SK-N-SH (cell line): ENCODE measurements around the gene GYPC. TPM values are rescaled to one million over a fixed set of nuclear protein-coding genes. Genes with fewer than 3 reads are reported as not detected.

Source experiments
- CTCF ChIA-PET: fragments of 300-600, 350-600 bp; formaldehyde crosslinking; extraction: SDS; loops from one replicate; lab custom pipeline; 2021; lab: Yijun Ruan, JAX
- POLR2A ChIA-PET: fragments of 350-600 bp; sonication (Branson Sonifier 250); formaldehyde crosslinking; extraction: SDS; loops from one replicate; lab custom pipeline; 2020; ENCODE audit warnings: antibody characterized with exemption, inconsistent platforms; lab: Yijun Ruan, JAX
- DNase-seq: peaks from one replicate; pipeline ENCODE4 v3.0.0; 2012
- H2AFZ ChIP-seq: fragments of 200-600 bp; sonication (generic); 2 replicates; pipeline ENCODE4 v1.8.1; 2016; ENCODE audit warnings: antibody characterized with exemption, mild to moderate bottlenecking, low read depth
- H3F3A ChIP-seq: fragments of 200-600 bp; sonication (generic); replicated peaks from 2 replicates; pipeline ENCODE3; 2016; ENCODE audit warnings: antibody characterized with exemption, mild to moderate bottlenecking; ENCODE audit not compliant: insufficient read depth
- H3K27ac ChIP-seq, 2 experiments: fragments of 200-500 bp in 1 of 2; fragments of 200-600 bp in 1 of 2; sonication (Bioruptor generic) in 1 of 2; sonication (generic), shearing (Covaris generic) in 1 of 2; 2 replicates each; pipeline versions ENCODE4 v1.5.1 to v1.6.1; 2014 to 2016; ENCODE audit warnings: low read depth in 2 of 2, inconsistent platforms in 1 of 2, low read length in 1 of 2, mild to moderate bottlenecking in 1 of 2, mixed read lengths in 1 of 2
- H3K27me3 ChIP-seq: fragments of 200-600 bp; sonication (generic), shearing (Covaris generic); 2 replicates; pipeline ENCODE4 v1.6.1; 2016; ENCODE audit warnings: mixed run types; ENCODE audit not compliant: insufficient read depth
- H3K36me3 ChIP-seq, 2 experiments: fragments of 200-500 bp in 1 of 2; fragments of 200-600 bp in 1 of 2; sonication (Bioruptor generic) in 1 of 2; sonication (generic) in 1 of 2; replicated peaks in 1 of 2; 2 replicates each; pipeline versions ENCODE3 to v1.5.1; 2014 to 2016; ENCODE audit warnings: low read length in 1 of 2, mild to moderate bottlenecking in 1 of 2; ENCODE audit not compliant: insufficient read depth in 2 of 2, control insufficient read depth in 1 of 2
- H3K4me1 ChIP-seq, 2 experiments: fragments of 200-500 bp in 1 of 2; fragments of 200-600 bp in 1 of 2; sonication (Bioruptor generic) in 1 of 2; sonication (generic), shearing (Covaris generic) in 1 of 2; 2 replicates each; pipeline versions ENCODE4 v1.5.1 to v1.6.1; 2014 to 2016; ENCODE audit warnings: low read depth in 1 of 2, low read length in 1 of 2, mixed run types in 1 of 2; ENCODE audit not compliant: insufficient read depth in 2 of 2, control insufficient read depth in 1 of 2
- H3K4me2 ChIP-seq: fragments of 200-600 bp; sonication (generic), shearing (Covaris generic); 2 replicates; pipeline ENCODE4 v1.6.1; 2017; ENCODE audit warnings: mixed run types
- H3K4me3 ChIP-seq, 2 experiments: fragments of 200-500 bp in 1 of 2; fragments of 200-600 bp in 1 of 2; sonication (Bioruptor generic) in 1 of 2; sonication (generic), shearing (Covaris generic) in 1 of 2; 2 replicates each; pipeline versions ENCODE4 v1.5.1 to v1.8.1; 2014 to 2016; ENCODE audit warnings: low read depth in 2 of 2, inconsistent platforms in 1 of 2, low read length in 1 of 2, mild to moderate bottlenecking in 1 of 2, mixed read lengths in 1 of 2, moderate library complexity in 1 of 2
- H3K79me2 ChIP-seq: fragments of 200-600 bp; sonication (generic); 2 replicates; pipeline ENCODE4 v1.8.1; 2017; ENCODE audit warnings: mild to moderate bottlenecking; ENCODE audit not compliant: insufficient read depth
- H3K9ac ChIP-seq: fragments of 200-600 bp; sonication (generic); 2 replicates; pipeline ENCODE4 v1.6.1; 2017; ENCODE audit warnings: mixed run types
- H3K9me2 ChIP-seq: fragments of 200-600 bp; sonication (generic); 2 replicates; pipeline ENCODE4 v1.6.1; 2017; ENCODE audit warnings: mixed run types
- H3K9me3 ChIP-seq: fragments of 200-600 bp; sonication (generic); 2 replicates; pipeline ENCODE4 v1.6.1; 2017; ENCODE audit warnings: mixed run types, mild to moderate bottlenecking, moderate library complexity
- H4K20me1 ChIP-seq: fragments of 200-600 bp; sonication (generic); 2 replicates; pipeline ENCODE4 v1.6.1; 2017; ENCODE audit warnings: mild to moderate bottlenecking, mixed run types; ENCODE audit not compliant: insufficient read depth
- CTCF ChIP-seq: fragments of 200-600 bp; sonication (generic); IDR thresholded peaks from 2 replicates; pipeline ENCODE4 v1.6.1; 2017; ENCODE audit warnings: antibody characterized with exemption, mild to moderate bottlenecking, moderate library complexity
- EZH2phosphoT487 ChIP-seq: fragments of 200-600 bp; sonication (generic); IDR thresholded peaks from 2 replicates; pipeline ENCODE4 v1.6.1; 2017; ENCODE audit warnings: low read depth, mixed run types, mild to moderate bottlenecking, antibody characterized with exemption, moderate library complexity, borderline replicate concordance
- GATA2 ChIP-seq: sonication (generic); formaldehyde crosslinking; IDR thresholded peaks from 2 replicates; pipeline ENCODE4 v1.5.0; 2020; ENCODE audit warnings: mild to moderate bottlenecking, missing genetic modification reagents
- IRF3 ChIP-seq: fragments of 150-350 bp; IDR thresholded peaks from 2 replicates; pipeline ENCODE4 v1.6.1; 2016; ENCODE audit warnings: mild to moderate bottlenecking, low read depth, low read length
- MXI1 ChIP-seq: IDR thresholded peaks from 2 replicates; pipeline ENCODE4 v1.6.1; 2012; ENCODE audit warnings: mild to moderate bottlenecking, low read depth, low read length, improper control_type of control experiment
- NRF1 ChIP-seq: IDR thresholded peaks from 2 replicates; pipeline ENCODE4 v1.6.1; 2012; ENCODE audit warnings: low read depth, mild to moderate bottlenecking, low read length
- POLR2AphosphoS5 ChIP-seq: IDR thresholded peaks from 2 replicates; pipeline ENCODE4 v1.6.1; 2012; ENCODE audit warnings: low read depth, low read length
- RCOR1 ChIP-seq: fragments of 150-350 bp; IDR thresholded peaks from 2 replicates; pipeline ENCODE4 v1.6.1; 2017; ENCODE audit warnings: antibody characterized with exemption, low read length
- REST ChIP-seq: IDR thresholded peaks from 2 replicates; pipeline ENCODE4 v1.6.1; 2012; ENCODE audit warnings: mild to moderate bottlenecking, low read depth, low read length, moderate library complexity
- RXRA ChIP-seq: IDR thresholded peaks from 2 replicates; pipeline ENCODE4 v1.4.0; 2012; ENCODE audit warnings: low read depth, mild to moderate bottlenecking, borderline replicate concordance
- SIN3A ChIP-seq: IDR thresholded peaks from 2 replicates; pipeline ENCODE4 v1.6.1; 2012; ENCODE audit warnings: low read depth, mild to moderate bottlenecking, low read length, moderate library complexity, borderline replicate concordance
- SMC3 ChIP-seq: IDR thresholded peaks from 2 replicates; pipeline ENCODE4 v1.6.1; 2012; ENCODE audit warnings: low read depth, low read length, improper control_type of control experiment
- TAF1 ChIP-seq: IDR thresholded peaks from 2 replicates; pipeline ENCODE4 v1.6.1; 2012; ENCODE audit warnings: low read depth, mild to moderate bottlenecking, low read length, moderate library complexity, borderline replicate concordance
- TCF12 ChIP-seq: IDR thresholded peaks from 2 replicates; pipeline ENCODE4 v1.4.0; 2012
- USF1 ChIP-seq: IDR thresholded peaks from 2 replicates; pipeline ENCODE4 v1.4.0; 2012; ENCODE audit warnings: low read depth, borderline replicate concordance
- USF2 ChIP-seq: fragments of 150-350 bp; IDR thresholded peaks from 2 replicates; pipeline ENCODE4 v1.6.1; 2017; ENCODE audit warnings: antibody characterized with exemption, low read length, low read depth, borderline replicate concordance
- YY1 ChIP-seq: IDR thresholded peaks from 2 replicates; pipeline ENCODE4 v1.4.0; 2012; ENCODE audit warnings: low read depth, mild to moderate bottlenecking
- ZBTB33 ChIP-seq: IDR thresholded peaks from 2 replicates; pipeline ENCODE4 v1.4.0; 2012; ENCODE audit warnings: low read depth, borderline replicate concordance
- WGBS: methylation state at CpG from one replicate; pipeline ENCODE4 v1.1.6; 2017; ENCODE audit warnings: low lambda C conversion rate; 5-methylcytosine and 5-hydroxymethylcytosine counted together
- polyA plus RNA-seq, 3 experiments: library from polyadenylated mRNA; depleted of rRNA; stranded (reverse); fragments of >200 nt; gene quantifications; 2 replicates each; pipeline ENCODE4 v1.2.3, GENCODE V29; 2012

The GYPC gene
- polyA plus RNA-seq, 1 of the 3 experiments (the other 2 are of a cell fraction) = not detected

- no peak for TF ChIP-seq ZBTB33
- no peak for TF ChIP-seq USF1
- no peak for TF ChIP-seq GATA2 (CRISPR knock-in tag)
- no peak for TF ChIP-seq RCOR1
- TF ChIP-seq POLR2AphosphoS5 = no peak
- TF ChIP-seq NRF1 = no peak
- TF ChIP-seq, all 33 proteins: peak for 0
Measured at GRCh38 chr2:126623000-126623399, 33.0 kb upstream of the GYPC start (continued).

GRCh38 chr2:126627643-126628042 lies 28.3 kb upstream of the GYPC start:
- H3K4me1 ChIP-seq = no peaks in the 10 kb centered on the region
- DNase-seq = no peak
- H3K36me3 ChIP-seq = no peaks in the 10 kb centered on the region
- H3K79me2 ChIP-seq = no peaks in the 10 kb centered on the region
- no peak overlapping the region for H3K4me2 ChIP-seq
- H3K9me3 ChIP-seq = 0 out of 2 replicates have a peak, but pooled peaks cover 5% of the 10 kb centered on the region
- H4K20me1 ChIP-seq = no peaks in the 10 kb centered on the region
- no peaks in the 10 kb centered on the region for H3F3A ChIP-seq
- no peaks in the 10 kb centered on the region for H3K9me2 ChIP-seq
- CTCF ChIA-PET = no interaction called here
- WGBS = 25% methylated on average over 2 of the region's 2 CpGs
- H3K27me3 ChIP-seq = no peaks in the 10 kb centered on the region
- no peak overlapping the region for H2AFZ ChIP-seq
- no peak overlapping the region for H3K9ac ChIP-seq
- H3K4me3 ChIP-seq = no peak overlapping the region
- no peak overlapping the region for H3K27ac ChIP-seq
- POLR2A ChIA-PET = no interaction called here
- TF ChIP-seq EZH2phosphoT487 = no peak
- TF ChIP-seq SMC3 = no peak
- TF ChIP-seq YY1 = no peak
- no peak for TF ChIP-seq MXI1
- no peak for TF ChIP-seq CTCF
- TF ChIP-seq TAF1 = no peak
- no peak for TF ChIP-seq SIN3A
- no peak for TF ChIP-seq USF2
- no peak for TF ChIP-seq POLR2AphosphoS5
- no peak for TF ChIP-seq REST
- no peak for TF ChIP-seq RXRA
- no peak for TF ChIP-seq NRF1
- no peak for TF ChIP-seq TCF12
- no peak for TF ChIP-seq IRF3
- no peak for TF ChIP-seq ZBTB33
